Breast epithelium (tissue), 4 donors: Measurements from ENCODE around the gene RPH3AL. TPM values are rescaled to one million over a fixed set of nuclear protein-coding genes. Genes with fewer than 3 reads are reported as not detected.

Source experiments
- DNase-seq, 2 donors: peaks; one replicate each; pipeline ENCODE4 v3.0.0-alpha.2; 2019; ENCODE audit warnings: low spot score in 2 of 2
- H3K27ac ChIP-seq, 2 donors: fragments of 200-600 bp; sonication (generic) in 1 of 2; one replicate each; pipeline ENCODE4 v1.5.1; 2016 to 2019; ENCODE audit warnings: mild to moderate bottlenecking in 1 of 2
- H3K27me3 ChIP-seq, 2 donors: fragments of 200-600 bp; sonication (generic) in 1 of 2; one replicate each; pipeline versions ENCODE4 v1.5.1 to v1.6.0; 2017 to 2019; ENCODE audit warnings: control low read depth in 1 of 2, mild to moderate bottlenecking in 1 of 2
- H3K36me3 ChIP-seq: fragments of 200-600 bp; one replicate; pipeline ENCODE4 v1.5.1; 2019
- H3K4me1 ChIP-seq, 2 donors: fragments of 200-600 bp; sonication (generic); one replicate each; pipeline ENCODE4 v1.5.1; 2016 to 2019; ENCODE audit warnings: control low read depth in 1 of 2
- H3K4me3 ChIP-seq, 3 donors: fragments of 200-600 bp; sonication (generic); 1 replicate in 2 of 3; 2 replicates in 1 of 3; pipeline ENCODE4 v1.5.1; 2016 to 2019; ENCODE audit warnings: mild to moderate bottlenecking in 3 of 3, moderate library complexity in 2 of 3
- H3K9me3 ChIP-seq, 2 donors: fragments of 200-600 bp; sonication (generic) in 1 of 2; one replicate each; pipeline ENCODE4 v1.5.1; 2016 to 2019; ENCODE audit warnings: control low read depth in 1 of 2
- POLR2A ChIP-seq: fragments of 450-650 bp; IDR thresholded peaks from one replicate; pipeline ENCODE4 v1.6.1; 2016; ENCODE audit warnings: antibody characterized with exemption, mild to moderate bottlenecking, moderate library complexity
- POLR2AphosphoS5 ChIP-seq, 3 donors: sonication (generic); formaldehyde crosslinking; IDR thresholded peaks; one replicate each; pipeline ENCODE4 v1.6.1; 2017; ENCODE audit warnings: antibody characterized with exemption in 3 of 3
- intact Hi-C: fragments of 100-400 bp; cut with DNase I; formaldehyde crosslinking; loops from one replicate; pipeline ENCODE4 v1.15.1; 2023; ENCODE audit warnings: low total_unique reads
- total RNA-seq, 3 donors: library from RNA; depleted of rRNA; stranded (reverse); fragments of >200 nt; gene quantifications; one replicate each; pipeline ENCODE4 v1.1.0, GENCODE V29; 2016
- TF ChIP-seq, protein P1 (sequence below), 3 donors: fragments of 450-650 bp; IDR thresholded peaks; one replicate each; pipeline ENCODE4 v1.5.1; 2016 to 2017; ENCODE audit warnings: antibody characterized with exemption in 3 of 3, mild to moderate bottlenecking in 3 of 3, moderate library complexity in 3 of 3

Gene RPH3AL
- total RNA-seq, 3 donors from 2014 or later: 9.6 to 15.7 (median 15.4) TPM

DNA sequence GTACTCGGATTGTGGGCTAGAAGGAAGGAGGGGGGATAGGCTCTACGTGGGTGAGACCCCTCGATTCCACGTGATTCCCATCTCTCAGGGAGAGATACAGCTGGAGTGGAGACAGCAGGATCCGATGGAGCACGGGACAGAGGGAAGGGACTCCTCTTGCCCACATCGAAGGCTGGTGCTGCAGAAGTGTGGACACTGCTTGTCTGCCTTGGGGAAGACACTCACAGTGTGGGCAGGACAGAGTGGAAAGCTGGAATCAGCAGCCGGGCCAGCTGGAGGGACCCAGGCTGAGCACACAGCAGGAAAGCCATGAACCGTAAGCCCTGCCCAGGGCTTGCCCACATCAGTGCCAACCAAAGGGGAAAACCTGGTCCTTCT is 42.1 kb upstream of the RPH3AL start:
- Histone ChIP-seq H3K9me3 (no peaks in the 10 kb centered on the region), H3K36me3 (no peaks in the 10 kb centered on the region), H3K4me1 (no peaks in the 10 kb centered on the region), H3K4me3 (no peak overlapping the region), H3K27ac (peak overlapping the region; percentile 7 to 33), H3K27me3 (no peaks in the 10 kb centered on the region)
- TF ChIP-seq, protein P1, sequence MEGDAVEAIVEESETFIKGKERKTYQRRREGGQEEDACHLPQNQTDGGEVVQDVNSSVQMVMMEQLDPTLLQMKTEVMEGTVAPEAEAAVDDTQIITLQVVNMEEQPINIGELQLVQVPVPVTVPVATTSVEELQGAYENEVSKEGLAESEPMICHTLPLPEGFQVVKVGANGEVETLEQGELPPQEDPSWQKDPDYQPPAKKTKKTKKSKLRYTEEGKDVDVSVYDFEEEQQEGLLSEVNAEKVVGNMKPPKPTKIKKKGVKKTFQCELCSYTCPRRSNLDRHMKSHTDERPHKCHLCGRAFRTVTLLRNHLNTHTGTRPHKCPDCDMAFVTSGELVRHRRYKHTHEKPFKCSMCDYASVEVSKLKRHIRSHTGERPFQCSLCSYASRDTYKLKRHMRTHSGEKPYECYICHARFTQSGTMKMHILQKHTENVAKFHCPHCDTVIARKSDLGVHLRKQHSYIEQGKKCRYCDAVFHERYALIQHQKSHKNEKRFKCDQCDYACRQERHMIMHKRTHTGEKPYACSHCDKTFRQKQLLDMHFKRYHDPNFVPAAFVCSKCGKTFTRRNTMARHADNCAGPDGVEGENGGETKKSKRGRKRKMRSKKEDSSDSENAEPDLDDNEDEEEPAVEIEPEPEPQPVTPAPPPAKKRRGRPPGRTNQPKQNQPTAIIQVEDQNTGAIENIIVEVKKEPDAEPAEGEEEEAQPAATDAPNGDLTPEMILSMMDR (IDR thresholded peaks at IDR 0.05): no peak
- no peak for TF ChIP-seq POLR2AphosphoS5 (IDR thresholded peaks at IDR 0.05)
- no peak for TF ChIP-seq POLR2A
- DNase-seq: no peak
- intact Hi-C loops: no loop called here

DNA sequence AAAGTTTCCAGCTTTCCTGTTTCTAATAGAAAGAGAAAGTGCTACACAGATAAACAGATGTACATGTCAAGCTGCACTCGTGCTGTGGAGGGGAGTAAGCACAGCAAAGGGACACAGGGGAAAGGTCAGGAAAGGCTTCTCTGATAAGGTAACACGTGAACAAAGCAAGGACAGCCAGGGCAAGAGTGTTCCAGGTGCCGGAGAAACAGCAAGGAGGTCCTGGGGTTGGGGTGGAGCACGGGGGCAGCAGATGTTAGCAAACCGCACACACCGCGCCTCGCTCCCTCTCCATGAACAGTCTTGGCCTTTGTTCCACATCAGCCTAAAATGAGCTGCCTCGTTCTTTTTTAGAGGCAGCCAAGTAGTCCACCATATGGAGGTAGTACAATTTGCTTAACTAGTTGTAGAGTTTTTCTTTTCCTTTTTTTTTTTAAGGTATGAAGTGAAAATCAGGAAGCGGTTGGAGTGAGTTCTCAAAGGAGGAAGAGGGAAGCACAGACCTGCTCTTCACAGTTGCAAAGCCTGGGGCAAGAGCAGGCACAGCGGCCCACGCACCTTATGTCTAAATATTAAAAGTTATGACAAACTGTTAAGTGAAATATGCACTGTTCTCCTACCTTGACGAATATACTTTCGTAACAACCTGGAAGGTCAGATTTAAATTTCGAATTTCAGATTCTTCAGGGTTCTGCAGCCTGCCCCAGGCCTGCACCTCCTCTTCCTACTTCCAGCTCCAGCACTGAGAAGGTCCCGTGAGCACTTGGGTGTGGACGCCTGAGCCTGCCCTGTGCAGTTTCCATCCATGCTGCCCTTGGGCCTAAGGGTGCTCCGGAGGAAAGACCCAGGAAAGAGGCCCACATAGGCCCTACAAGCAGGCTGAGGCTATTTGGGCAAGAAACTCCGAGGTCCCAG is 41.5 kb upstream of the RPH3AL start:
- intact Hi-C loops: no loop called here
- TF ChIP-seq POLR2AphosphoS5 (IDR thresholded peaks at IDR 0.05) (no peak), POLR2A (no peak)
- TF ChIP-seq, protein P1 (IDR thresholded peaks at IDR 0.05): no peak
- no peak overlapping the region for H3K4me3 ChIP-seq
- no peak for DNase-seq
- no peaks in the 10 kb centered on the region for H3K36me3 ChIP-seq
- H3K9me3 ChIP-seq: no peaks in the 10 kb centered on the region
- H3K27ac ChIP-seq: peak overlapping the region; percentile 33 to 56
- no peaks in the 10 kb centered on the region for H3K27me3 ChIP-seq
- no peaks in the 10 kb centered on the region for H3K4me1 ChIP-seq

DNA sequence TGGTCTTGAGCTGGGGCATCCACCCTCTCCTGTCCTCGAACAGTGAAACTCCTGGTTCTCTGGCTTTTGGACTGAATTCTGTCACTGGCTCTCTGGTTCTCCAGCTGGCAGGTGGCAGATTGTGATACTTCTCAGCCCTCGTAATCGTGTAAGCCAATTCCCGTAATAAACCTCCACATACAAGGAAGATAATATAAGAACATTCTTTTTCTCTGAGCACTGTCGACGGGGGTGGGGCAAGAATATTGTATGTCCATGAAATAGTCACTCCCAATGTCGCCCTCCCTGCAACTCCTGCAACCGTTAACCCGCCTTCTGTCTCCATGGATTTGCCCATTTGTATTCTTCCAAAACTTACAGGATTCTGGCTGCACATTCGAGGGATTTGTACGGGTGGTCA is 39.2 kb upstream of the RPH3AL start:
- TF ChIP-seq POLR2A (no peak), POLR2AphosphoS5 (IDR thresholded peaks at IDR 0.05) (no peak)
- TF ChIP-seq, protein P1 (IDR thresholded peaks at IDR 0.05): no peak
- Histone ChIP-seq H3K4me3 (no peak overlapping the region), H3K4me1 (no peaks in the 10 kb centered on the region), H3K36me3 (no peaks in the 10 kb centered on the region), H3K9me3 (no peaks in the 10 kb centered on the region), H3K27me3 (no peaks in the 10 kb centered on the region), H3K27ac (no peak overlapping the region)
- DNase-seq: no peak
- intact Hi-C loops: no loop called here

DNA sequence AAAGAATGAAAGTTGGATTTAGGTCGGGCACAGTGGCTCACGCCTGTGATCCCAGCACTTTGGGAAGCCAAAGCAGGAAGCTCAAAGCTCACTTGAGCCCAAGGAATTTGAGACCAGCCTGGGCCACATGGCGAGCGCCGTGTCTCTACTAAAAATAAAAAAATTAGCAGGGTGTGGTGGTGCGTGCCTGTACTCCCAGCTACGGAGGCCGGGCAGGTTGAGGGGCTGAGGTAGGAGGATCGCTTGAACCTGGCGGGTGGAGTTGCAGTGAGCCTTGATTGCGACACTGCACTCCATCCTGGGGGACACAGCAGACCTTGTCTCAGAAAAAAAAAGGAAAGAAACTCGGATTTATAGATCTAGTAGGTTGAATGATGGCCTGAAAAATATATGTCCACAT is 37.4 kb upstream of the RPH3AL start:
- Histone ChIP-seq H3K4me3 (no peak overlapping the region), H3K27me3 (no peaks in the 10 kb centered on the region), H3K9me3 (no peaks in the 10 kb centered on the region), H3K27ac (no peak overlapping the region), H3K4me1 (no peaks in the 10 kb centered on the region), H3K36me3 (no peaks in the 10 kb centered on the region)
- intact Hi-C loops: no loop called here
- DNase-seq: no peak
- TF ChIP-seq POLR2AphosphoS5 (IDR thresholded peaks at IDR 0.05): no peak
- no peak for TF ChIP-seq POLR2A
- TF ChIP-seq, protein P1 (IDR thresholded peaks at IDR 0.05): no peak

DNA sequence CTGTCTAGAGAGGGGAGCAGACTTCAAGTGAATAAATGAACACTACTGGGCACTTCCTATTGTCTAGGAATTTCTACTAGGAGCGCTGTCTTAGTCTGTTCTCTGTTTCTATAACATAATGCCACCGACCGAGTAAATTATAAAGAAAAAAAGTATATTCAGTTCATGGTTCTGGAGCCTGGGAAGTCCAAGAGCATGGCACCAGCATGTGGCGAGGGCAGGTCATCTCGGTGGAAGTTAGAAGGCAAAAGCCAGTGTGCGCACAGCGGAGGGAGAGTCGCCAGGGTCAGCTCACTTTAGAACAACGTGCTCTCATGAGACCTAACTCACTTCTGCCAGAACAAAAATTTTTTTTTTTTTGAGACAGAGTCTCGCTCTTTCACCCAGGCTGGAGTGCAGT is 35.5 kb upstream of the RPH3AL start:
- Histone ChIP-seq H3K36me3 (no peaks in the 10 kb centered on the region), H3K27ac (no peak overlapping the region), H3K4me1 (no peaks in the 10 kb centered on the region), H3K4me3 (no peak overlapping the region), H3K9me3 (no peaks in the 10 kb centered on the region), H3K27me3 (no peaks in the 10 kb centered on the region)
- DNase-seq: no peak
- intact Hi-C loops: no loop called here
- no peak for TF ChIP-seq POLR2A
- no peak for TF ChIP-seq POLR2AphosphoS5 (IDR thresholded peaks at IDR 0.05)
- TF ChIP-seq, protein P1 (IDR thresholded peaks at IDR 0.05): no peak
